GM12878 (cell line): ENCODE measurements around the gene CCDC195. TPM values are rescaled to one million over a fixed set of nuclear protein-coding genes. Genes with fewer than 3 reads are reported as not detected.

Source experiments
- ATAC-seq: fragments of 200-7000 bp; cut with Tn5 transposase; 3 replicates; pipeline ENCODE4 v1.9.1; 2020; ENCODE audit warnings: mild to moderate bottlenecking, moderate library complexity
- BruUV-seq: library from RNA; stranded (reverse); fragments of 400-500 nt; replicated peaks from 2 replicates; lab custom pipeline; 2021; lab: Mats Ljungman, UMichigan
- CTCF ChIA-PET: fragments of 300-600 bp; sonication (Branson Sonifier 250); formaldehyde crosslinking; extraction: SDS; loops from one replicate; lab custom pipeline; 2021; ENCODE audit warnings: inconsistent platforms; lab: Yijun Ruan, JAX
- POLR2A ChIA-PET: fragments of 350-600 bp; formaldehyde crosslinking; extraction: SDS; loops from one replicate; lab custom pipeline; 2021; ENCODE audit warnings: inconsistent platforms; lab: Charles Lee
- RAD21 ChIA-PET: fragments of 300-600 bp; sonication (Branson Sonifier 250); formaldehyde crosslinking; loops from one replicate; lab custom pipeline; 2023; ENCODE audit warnings: antibody characterized with exemption; ENCODE audit not compliant: unreplicated experiment; lab: Charles Lee
- SMC1A ChIA-PET: fragments of 300-600 bp; sonication (Branson Sonifier 250); formaldehyde crosslinking; loops from one replicate; lab custom pipeline; 2023; ENCODE audit not compliant: unreplicated experiment, uncharacterized antibody; lab: Charles Lee
- DNase-seq: peaks from one replicate; pipeline ENCODE4 v3.0.0-alpha.2; 2011; ENCODE audit warnings: low read depth, low spot score
- FAIRE-seq: peaks from 3 replicates; lab custom pipeline; 2011; peaks lifted over from hg19 to GRCh38; lab: Jason Lieb, UNC
- H2AFZ ChIP-seq: 2 replicates; pipeline ENCODE4 v1.6.0; 2011; ENCODE audit warnings: low read depth, low read length, control low read depth; ENCODE audit not compliant: control insufficient read depth
- H3K27ac ChIP-seq: 2 replicates; pipeline ENCODE4 v1.5.1; 2011; ENCODE audit warnings: control low read depth; ENCODE audit not compliant: control insufficient read depth, insufficient read depth
- H3K27me3 ChIP-seq, 2 experiments: replicated peaks in 1 of 2; 2 replicates each; pipeline versions ENCODE4 v1.6.0 to v1.6.1; 2011; ENCODE audit warnings: low read length in 1 of 2; ENCODE audit not compliant: control insufficient read depth in 2 of 2, insufficient read depth in 2 of 2
- H3K36me3 ChIP-seq, 2 experiments: 2 replicates each; pipeline ENCODE4 v1.5.1; 2011; ENCODE audit warnings: low read length in 1 of 2; ENCODE audit not compliant: control insufficient read depth in 2 of 2, insufficient read depth in 2 of 2
- H3K4me1 ChIP-seq: 2 replicates; pipeline ENCODE4 v1.6.1; 2011; ENCODE audit warnings: mild to moderate bottlenecking, low read length, moderate library complexity, mixed read lengths; ENCODE audit not compliant: control insufficient read depth, insufficient read depth
- H3K4me2 ChIP-seq: 2 replicates; pipeline ENCODE4 v1.6.0; 2011; ENCODE audit warnings: control low read depth; ENCODE audit not compliant: control insufficient read depth, insufficient read depth
- H3K4me3 ChIP-seq: fragments of 200-600 bp; sonication (generic); 2 replicates; pipeline ENCODE4 v1.5.1; 2016
- H3K79me2 ChIP-seq: 2 replicates; pipeline ENCODE4 v1.6.0; 2011; ENCODE audit warnings: low read length; ENCODE audit not compliant: control insufficient read depth, insufficient read depth
- H3K9ac ChIP-seq: 2 replicates; pipeline ENCODE4 v1.8.0; 2011; ENCODE audit warnings: low read length, control low read depth, mixed read lengths; ENCODE audit not compliant: control insufficient read depth, insufficient read depth
- H3K9me3 ChIP-seq: replicated peaks from 3 replicates; pipeline ENCODE4 v1.5.1; 2011; ENCODE audit warnings: mild to moderate bottlenecking, low read length; ENCODE audit not compliant: control insufficient read depth, insufficient read depth
- H4K20me1 ChIP-seq: 2 replicates; pipeline ENCODE4 v1.6.0; 2011; ENCODE audit not compliant: control insufficient read depth, insufficient read depth
- CREB1 ChIP-seq: IDR thresholded peaks from 2 replicates; pipeline ENCODE4 v1.6.1; 2012; ENCODE audit warnings: low read depth, mild to moderate bottlenecking, inconsistent platforms
- GABPA ChIP-seq: IDR thresholded peaks from 2 replicates; pipeline ENCODE4 v1.6.1; 2014; ENCODE audit warnings: antibody characterized with exemption, low read depth, mild to moderate bottlenecking, inconsistent platforms
- HCFC1 ChIP-seq: fragments of 150-350 bp; IDR thresholded peaks from 2 replicates; pipeline ENCODE4 v1.6.1; 2014; ENCODE audit warnings: low read length
- LARP7 ChIP-seq: fragments of 450-650 bp; IDR thresholded peaks from 2 replicates; pipeline ENCODE4 v1.6.1; 2017; ENCODE audit warnings: mild to moderate bottlenecking
- NFIC ChIP-seq: IDR thresholded peaks from 2 replicates; pipeline ENCODE4 v1.6.1; 2012; ENCODE audit warnings: low read depth, mild to moderate bottlenecking, inconsistent platforms, low read length, moderate library complexity
- POLR2A ChIP-seq: IDR thresholded peaks from 2 replicates; pipeline ENCODE4 v1.6.1; 2011; ENCODE audit warnings: low read depth, mild to moderate bottlenecking, low read length
- SMC3 ChIP-seq: IDR thresholded peaks from 2 replicates; pipeline ENCODE4 v1.6.1; 2011; ENCODE audit warnings: low read length, improper control_type of control experiment, borderline replicate concordance
- TBL1XR1 ChIP-seq: IDR thresholded peaks from 2 replicates; pipeline ENCODE4 v1.6.1; 2012; ENCODE audit warnings: low read depth, low read length, improper control_type of control experiment
- ZBED1 ChIP-seq: IDR thresholded peaks from 2 replicates; pipeline ENCODE4 v1.6.1; 2016; ENCODE audit warnings: borderline replicate concordance
- ZNF207 ChIP-seq: fragments of 450-650 bp; IDR thresholded peaks from 2 replicates; pipeline ENCODE4 v1.6.1; 2014; ENCODE audit warnings: antibody characterized with exemption, mild to moderate bottlenecking, borderline replicate concordance
- WGBS: methylation state at CpG from one replicate; pipeline ENCODE4 v1.1.6; 2016; ENCODE audit warnings: low lambda C conversion rate; ENCODE audit not compliant: insufficient replicate concordance, insufficient coverage; ENCODE audit errors: missing lambda C conversion rate; 5-methylcytosine and 5-hydroxymethylcytosine counted together
- in situ Hi-C: fragments of 300-500 bp; cut with MboI; formaldehyde crosslinking; loops from 9 replicates; pipeline ENCODE4 v1.14.3; 2018; ENCODE audit warnings: mixed read lengths
- intact Hi-C: fragments of 100-400 bp; cut with micrococcal nuclease; formaldehyde crosslinking; loops from one replicate; pipeline ENCODE4 v1.14.2; 2022; ENCODE audit not compliant: unreplicated experiment
- polyA plus RNA-seq, 11 experiments: library from polyadenylated mRNA; depleted of rRNA in 4 of 11; unstranded in 6 of 11; stranded (reverse) in 5 of 11; fragments of >200 nt; fragmentation: Nextera tagmentation in 4 of 11; fragmentation: Illumina TruSeq in 1 of 11; extraction: Ambion mirVana in 4 of 11; extraction: Trizol in 1 of 11; gene quantifications; 1 replicate in 1 of 11; 2 replicates in 10 of 11; pipeline versions ENCODE4 v1.2.1 to v1.2.3, GENCODE V29; 2011 to 2016; ENCODE audit warnings: inconsistent platforms in 2 of 11, missing spikeins in 2 of 11, low read depth in 1 of 11
- total RNA-seq, 4 experiments: library from RNA; depleted of rRNA in 3 of 4; stranded (reverse); fragments of >200 nt in 3 of 4; fragmentation: Illumina TruSeq in 1 of 4; extraction: Trizol in 1 of 4; gene quantifications; 2 replicates each; pipeline versions ENCODE4 v1.2.1 to v1.2.3, GENCODE V29; 2013 to 2021
- TF ChIP-seq, protein P1 (sequence below): fragments of 450-650 bp; formaldehyde crosslinking; IDR thresholded peaks from 2 replicates; pipeline ENCODE4 v1.4.0; 2020; ENCODE audit warnings: mild to moderate bottlenecking, moderate library complexity

Gene CCDC195
- total and polyA plus RNA-seq, 10 of the 15 experiments (the other 5 are each of a cell fraction or from before 2014, with no cell fraction given) = not detected

DNA sequence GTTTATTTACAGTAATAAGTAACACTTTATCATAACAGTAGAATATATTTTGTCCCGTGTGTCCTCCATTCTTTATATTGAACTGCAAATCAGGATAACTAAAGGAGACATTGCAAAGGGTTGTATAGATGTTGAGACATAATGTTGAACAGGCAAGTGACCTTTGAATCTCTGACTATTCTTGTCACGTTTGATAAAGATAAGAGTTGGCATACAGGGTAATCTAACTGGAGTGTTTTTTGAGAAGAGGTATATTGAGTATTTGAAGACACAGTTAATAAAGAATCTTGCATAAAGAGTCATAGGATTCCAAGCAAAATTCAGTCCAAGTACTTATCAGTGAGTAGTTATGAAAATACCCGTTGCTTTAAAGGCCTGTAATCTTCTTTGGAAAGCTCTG lies 21.7 kb downstream of the CCDC195 start:
- ChIA-PET SMC1A (interaction anchor here (0.8 kb wide), 1 partner anchor 8 kb away, joined by 3 read pairs; no protein-coding TSS in a partner anchor), CTCF (no interaction called here), RAD21 (no interaction called here), POLR2A (no interaction called here)
- H2AFZ ChIP-seq = no peak overlapping the region
- no TSS peak for BruUV-seq
- FAIRE-seq (no peak), ATAC-seq (no peak), DNase-seq (no peak)
- no peak overlapping the region for H3K9ac ChIP-seq
- in situ Hi-C loops (no loop called here), intact Hi-C loops (no loop called here)
- 26% methylated on average over 3 of the region's 3 CpGs for WGBS
- H3K27me3 ChIP-seq = no peaks in the 10 kb centered on the region
- no peaks in the 10 kb centered on the region for H3K4me1 ChIP-seq
- no peaks in the 10 kb centered on the region for H3K79me2 ChIP-seq
- H3K27ac ChIP-seq = no peak overlapping the region
- no peaks in the 10 kb centered on the region for H3K9me3 ChIP-seq
- TF ChIP-seq ZBED1 (no peak), HCFC1 (no peak), POLR2A (no peak), SMC3 (no peak), NFIC (no peak), ZNF207 (no peak), LARP7 (no peak), TBL1XR1 (no peak), CREB1 (no peak), GABPA (no peak)
- TF ChIP-seq, protein P1, sequence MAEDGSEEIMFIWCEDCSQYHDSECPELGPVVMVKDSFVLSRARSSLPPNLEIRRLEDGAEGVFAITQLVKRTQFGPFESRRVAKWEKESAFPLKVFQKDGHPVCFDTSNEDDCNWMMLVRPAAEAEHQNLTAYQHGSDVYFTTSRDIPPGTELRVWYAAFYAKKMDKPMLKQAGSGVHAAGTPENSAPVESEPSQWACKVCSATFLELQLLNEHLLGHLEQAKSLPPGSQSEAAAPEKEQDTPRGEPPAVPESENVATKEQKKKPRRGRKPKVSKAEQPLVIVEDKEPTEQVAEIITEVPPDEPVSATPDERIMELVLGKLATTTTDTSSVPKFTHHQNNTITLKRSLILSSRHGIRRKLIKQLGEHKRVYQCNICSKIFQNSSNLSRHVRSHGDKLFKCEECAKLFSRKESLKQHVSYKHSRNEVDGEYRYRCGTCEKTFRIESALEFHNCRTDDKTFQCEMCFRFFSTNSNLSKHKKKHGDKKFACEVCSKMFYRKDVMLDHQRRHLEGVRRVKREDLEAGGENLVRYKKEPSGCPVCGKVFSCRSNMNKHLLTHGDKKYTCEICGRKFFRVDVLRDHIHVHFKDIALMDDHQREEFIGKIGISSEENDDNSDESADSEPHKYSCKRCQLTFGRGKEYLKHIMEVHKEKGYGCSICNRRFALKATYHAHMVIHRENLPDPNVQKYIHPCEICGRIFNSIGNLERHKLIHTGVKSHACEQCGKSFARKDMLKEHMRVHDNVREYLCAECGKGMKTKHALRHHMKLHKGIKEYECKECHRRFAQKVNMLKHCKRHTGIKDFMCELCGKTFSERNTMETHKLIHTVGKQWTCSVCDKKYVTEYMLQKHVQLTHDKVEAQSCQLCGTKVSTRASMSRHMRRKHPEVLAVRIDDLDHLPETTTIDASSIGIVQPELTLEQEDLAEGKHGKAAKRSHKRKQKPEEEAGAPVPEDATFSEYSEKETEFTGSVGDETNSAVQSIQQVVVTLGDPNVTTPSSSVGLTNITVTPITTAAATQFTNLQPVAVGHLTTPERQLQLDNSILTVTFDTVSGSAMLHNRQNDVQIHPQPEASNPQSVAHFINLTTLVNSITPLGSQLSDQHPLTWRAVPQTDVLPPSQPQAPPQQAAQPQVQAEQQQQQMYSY (CRISPR knock-in tag) = no peak
- H3K4me3 ChIP-seq = no peak overlapping the region
- H3K36me3 ChIP-seq = no peaks in the 10 kb centered on the region
- H4K20me1 ChIP-seq = no peaks in the 10 kb centered on the region
- H3K4me2 ChIP-seq = no peak overlapping the region
